HG02610 (cell line): Measurements from ENCODE around the gene LPP.

ENCODE experiments used
- ATAC-seq: cut with Tn5 transposase; IDR thresholded peaks from one replicate; pipeline ENCODE4 v1.9.1; 2021; ENCODE audit warnings: mild to moderate bottlenecking, moderate library complexity; ENCODE audit not compliant: unreplicated experiment

The LPP gene

DNA sequence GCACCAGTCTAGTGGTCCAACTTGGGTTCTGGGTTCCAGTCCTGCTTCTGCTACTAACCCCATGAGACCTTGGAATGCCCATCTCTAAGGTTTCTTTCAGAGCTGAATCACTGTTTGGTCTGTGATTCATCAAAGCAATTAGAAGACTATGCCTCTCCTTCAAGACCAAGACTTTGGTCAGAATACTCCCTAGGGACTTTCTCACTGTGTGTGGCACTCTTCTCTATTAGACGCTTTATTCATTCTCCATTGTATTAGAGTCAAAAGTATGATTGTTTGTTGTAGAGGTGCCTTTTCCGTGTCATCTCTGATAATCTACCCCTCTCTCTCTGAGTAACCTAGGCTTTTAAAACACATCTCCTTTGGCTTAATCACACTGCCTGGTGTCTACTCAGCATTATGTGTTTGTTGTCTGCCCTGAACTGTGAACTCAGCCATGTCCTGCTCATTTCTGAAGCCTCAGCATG lies 90.5 kb downstream of the LPP start:
- no peak for ATAC-seq

DNA sequence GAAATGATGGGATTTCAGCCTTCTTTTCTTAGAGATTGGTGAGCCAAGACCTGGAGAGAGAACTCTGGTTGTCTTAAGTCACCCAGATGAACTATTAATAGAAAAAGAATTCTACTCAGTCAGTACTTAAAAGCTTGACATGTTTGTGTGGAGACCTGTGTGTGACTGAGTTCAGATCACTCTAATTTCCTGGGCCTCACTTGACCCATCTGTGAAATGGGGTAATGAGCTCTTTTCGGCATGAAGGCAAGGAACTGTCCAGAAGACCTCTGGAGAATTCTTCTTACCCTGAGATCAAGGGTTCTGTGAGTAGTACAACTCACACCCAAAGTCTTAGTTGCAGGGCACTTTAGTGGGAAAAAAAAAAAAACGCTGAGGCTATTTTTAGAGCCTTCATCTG lies 92.9 kb downstream of the LPP start:
- no peak for ATAC-seq

DNA sequence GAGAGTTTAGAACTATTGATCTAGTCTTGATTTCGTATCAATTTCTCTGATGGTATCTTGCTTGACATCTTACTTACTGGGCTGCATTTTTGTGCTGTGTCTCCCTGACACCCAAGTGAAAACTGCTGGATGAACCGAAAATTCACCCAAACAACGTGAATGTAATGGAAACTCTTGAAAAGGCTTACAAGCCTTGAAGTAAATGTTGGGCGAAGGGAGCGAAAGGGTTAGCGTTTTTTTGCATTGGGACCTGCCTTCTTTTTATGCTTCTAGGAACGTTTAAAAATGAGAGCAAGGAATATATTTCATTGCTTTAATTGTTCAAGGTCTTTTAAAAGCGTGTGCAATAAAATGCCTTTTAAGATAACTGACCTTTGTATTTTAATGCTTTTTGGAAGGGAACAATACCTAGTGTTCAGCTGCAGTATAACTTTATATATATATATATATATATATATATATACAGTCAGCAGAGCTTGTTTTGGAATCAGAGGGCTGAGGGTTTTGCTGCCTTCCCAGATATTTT lies 94.1 kb downstream of the LPP start:
- ATAC-seq, result no peak

DNA sequence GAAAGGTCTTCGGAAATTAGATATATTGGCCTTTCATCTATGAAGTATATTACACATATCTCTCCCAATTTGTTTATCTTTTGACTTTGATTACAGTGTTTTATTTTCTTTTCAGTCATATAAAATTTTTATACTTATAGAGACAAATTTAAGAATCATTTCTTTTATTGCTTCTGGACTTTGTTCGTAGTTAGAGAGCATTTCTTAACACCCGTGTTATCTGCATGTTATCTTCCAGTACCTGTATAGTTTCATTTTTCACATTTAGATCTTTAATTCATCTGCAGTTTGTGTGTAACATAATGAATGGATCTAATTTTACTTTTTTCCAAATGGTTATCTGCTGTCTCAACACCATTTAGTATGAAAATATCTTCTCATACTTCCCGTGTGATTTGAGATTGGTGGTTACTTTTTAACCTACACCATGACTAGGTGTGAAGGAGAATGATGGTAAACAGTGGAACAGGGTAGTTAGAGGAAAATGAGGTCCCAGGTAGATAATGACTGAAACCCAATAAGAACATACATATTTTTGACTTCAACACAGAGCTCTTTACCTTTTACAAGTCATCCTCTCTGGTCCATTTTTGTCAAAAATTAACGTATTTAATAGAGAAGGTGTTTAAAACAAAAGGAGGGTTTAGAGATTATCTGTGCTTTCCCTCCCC lies 99.3 kb downstream of the LPP start:
- no peak for ATAC-seq

DNA sequence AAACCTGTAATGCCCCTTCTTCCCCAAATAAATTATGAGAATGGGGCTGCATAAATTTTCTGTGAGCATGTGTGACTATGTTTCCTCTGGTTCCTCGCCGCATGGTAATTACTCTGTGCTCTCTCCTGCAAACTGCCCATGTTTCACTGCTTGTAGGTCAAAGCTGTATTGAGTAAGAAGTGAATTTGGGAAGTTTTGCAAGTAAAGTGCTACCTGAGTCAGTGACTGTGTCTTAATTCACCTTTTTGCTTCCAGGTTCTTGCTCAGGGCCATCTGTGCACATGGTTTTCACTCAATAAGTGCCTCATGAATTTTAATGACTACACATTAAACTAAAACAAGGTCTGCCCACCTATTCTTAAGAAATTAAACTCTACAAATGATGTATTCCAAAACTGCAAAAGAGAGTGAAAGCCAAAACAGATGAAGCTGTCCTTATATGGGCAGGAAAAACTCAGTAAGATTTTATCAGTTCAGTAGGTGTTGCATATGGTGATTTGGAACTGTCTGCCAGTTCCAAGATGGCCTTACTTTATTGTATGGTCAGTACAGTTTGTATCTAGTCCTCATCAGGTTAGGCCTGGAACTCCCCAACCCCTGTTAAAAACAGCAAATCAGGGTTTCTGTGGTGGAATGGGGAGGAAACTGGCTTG lies 100.0 kb downstream of the LPP start:
- ATAC-seq, result no peak

DNA sequence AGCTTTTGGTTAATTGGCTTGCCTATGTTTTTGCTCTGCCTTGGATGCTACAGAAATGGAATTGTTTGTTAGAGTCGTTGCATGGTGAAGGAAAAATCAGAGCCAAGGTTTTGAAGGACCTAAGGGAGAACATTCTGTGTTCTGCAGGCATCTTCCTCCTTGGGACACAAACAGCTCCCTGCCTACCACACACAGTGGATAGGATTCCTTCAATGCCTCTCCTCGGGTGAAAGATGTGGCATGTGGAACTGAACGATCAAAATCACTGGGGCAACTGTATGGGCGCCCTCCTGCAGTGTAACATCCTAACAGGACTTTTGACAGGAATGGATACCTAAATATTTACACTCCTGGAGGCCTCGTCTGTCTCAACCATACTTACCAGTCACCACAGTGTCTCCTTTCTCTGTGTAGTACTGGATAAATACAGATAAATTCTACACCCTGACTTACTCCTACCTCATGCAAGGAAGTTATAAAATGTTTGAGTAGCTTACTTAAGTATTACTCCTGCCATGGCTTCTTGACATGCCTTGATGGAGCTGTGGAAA lies 100.6 kb downstream of the LPP start:
- ATAC-seq, result no peak

DNA sequence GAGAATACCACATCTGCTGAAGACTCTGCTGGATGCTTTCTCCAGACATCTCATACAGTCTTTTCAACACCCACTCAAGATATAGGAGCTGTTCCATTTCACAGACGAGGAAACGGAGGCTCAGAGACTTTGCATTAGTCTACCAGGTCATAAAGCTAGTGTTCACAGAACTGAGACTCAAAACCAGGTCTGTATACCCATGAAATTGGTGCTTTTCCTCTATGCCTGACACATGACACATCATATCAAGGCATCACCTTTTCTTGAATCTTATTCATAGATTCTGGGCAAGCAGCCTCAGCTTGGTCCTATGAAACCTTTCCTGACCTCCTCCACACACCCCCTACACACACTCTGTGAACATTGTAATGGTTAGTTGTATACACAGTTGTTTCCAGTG lies 101.2 kb downstream of the LPP start:
- no peak for ATAC-seq

DNA sequence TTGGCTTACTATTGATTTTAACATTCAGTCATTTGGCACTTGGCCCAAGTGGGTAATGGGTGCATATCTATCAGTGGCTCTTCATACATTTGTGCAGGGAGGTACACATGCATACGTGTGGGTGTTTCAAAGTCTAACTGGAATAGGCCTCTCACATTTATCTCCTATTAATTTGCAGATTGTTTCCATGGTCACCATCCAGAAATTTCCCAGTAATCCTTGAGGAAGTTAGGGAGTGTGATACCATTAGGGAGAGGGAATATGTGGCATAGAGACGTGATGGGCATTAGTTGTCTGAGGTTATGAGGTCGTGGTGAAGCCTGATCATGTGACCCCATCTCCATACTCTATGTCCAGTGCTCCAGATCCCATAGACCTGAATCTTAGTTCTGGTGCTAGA lies 102.8 kb downstream of the LPP start:
- ATAC-seq, result no peak

DNA sequence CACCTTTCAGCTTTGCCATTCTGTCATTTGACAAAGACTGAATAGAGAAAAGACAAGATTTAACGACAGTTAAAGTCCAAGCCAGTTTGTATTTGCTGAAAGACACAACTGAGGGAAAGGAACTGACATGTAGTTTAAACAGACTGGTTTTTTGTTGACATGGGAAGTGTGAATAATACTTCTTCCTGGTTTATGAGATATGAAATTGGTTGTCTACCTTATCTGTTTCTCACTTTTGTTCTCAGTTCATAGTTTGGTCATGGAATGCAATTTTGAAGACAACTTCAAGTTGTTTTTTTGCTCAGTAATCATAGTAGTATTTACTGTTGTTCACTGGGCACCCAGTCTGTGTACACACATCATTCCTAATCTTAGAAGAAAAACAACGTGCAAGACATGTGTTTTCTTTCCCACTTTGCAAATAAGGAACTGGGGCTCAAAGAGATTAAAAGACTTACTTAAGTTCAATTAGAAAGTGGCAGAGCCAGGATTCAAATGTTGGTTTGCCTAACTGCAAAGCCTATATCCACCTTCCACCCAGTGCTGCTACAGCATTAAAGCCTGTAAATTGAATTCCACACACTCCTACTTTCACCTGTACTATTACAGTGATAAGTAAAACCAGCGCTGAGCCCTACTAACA lies 103.5 kb downstream of the LPP start:
- ATAC-seq, result no peak

DNA sequence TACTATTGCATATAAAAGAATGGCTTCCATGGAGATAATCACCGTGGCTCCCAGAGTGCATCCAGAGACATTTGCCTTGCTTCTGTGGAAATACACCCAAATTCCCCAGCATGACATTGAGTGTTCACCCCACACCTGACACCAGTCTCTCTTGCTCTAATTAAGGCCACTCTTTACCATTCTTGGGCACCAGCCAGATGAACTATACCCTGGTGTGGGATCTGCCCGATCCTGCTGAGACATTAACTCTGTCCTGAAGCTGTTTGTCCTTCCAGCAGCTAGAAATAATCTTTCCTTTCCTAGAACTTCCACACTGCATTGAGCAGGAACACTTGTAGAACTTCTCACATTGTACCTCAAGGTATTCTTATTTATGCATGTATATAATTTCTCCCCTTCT lies 105.2 kb downstream of the LPP start:
- ATAC-seq, result no peak

DNA sequence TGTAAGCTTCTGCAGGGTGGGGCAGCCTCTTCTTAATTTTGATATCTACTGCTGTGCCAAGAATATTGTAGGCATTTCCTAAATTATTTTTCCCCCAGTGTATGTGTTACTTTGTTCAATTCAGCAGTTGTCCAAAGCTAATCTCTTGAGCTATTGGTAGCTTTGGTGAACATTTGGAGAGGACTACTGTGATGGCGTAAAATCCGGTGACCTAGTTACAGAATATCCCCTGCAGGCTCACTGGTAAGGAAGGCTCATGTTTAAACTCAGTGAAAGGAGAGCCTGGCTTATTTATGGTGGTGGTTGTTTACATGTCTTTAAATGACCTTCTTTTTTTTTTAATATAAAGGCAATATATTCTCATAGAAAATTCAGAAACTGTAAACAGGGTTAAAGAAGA lies 105.6 kb downstream of the LPP start:
- no peak for ATAC-seq

DNA sequence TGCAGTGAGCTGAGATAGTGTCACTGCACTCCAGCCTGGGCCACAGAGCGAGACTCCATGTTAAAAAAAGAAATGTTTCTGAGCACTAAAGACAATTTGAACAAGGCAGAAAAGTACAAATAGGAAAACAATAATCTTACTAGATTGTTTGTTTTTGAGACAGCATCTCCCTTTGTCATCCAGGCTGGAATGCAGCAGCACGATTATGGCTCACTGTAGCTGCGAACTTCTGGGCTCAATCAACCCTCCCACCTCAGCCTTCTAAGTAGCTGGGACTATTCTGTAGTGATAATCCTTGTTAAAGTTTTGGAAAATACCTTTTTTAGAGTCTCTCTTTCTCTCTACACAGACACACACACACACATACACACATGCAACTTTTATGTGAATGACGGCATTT lies 107.1 kb downstream of the LPP start:
- no peak for ATAC-seq

DNA sequence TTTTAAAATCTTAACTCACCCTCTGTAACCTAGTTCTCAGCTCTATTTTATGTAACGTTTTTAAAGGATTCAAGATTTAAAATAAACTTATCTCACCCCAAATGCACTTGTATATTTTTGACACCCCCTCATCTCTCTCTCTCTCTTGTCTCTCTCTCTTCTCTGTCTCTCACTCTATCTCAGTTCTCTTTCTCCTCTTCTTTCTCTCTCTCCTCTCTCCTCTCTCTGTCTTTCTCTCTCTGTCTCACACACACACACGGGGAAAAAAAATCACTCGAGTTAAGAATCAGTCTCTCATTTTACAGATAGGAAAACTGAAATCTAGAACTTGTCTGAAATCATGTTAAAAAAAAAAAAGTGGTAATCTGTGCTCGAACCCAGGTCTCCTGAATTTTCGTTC lies 108.5 kb downstream of the LPP start:
- no peak for ATAC-seq

DNA sequence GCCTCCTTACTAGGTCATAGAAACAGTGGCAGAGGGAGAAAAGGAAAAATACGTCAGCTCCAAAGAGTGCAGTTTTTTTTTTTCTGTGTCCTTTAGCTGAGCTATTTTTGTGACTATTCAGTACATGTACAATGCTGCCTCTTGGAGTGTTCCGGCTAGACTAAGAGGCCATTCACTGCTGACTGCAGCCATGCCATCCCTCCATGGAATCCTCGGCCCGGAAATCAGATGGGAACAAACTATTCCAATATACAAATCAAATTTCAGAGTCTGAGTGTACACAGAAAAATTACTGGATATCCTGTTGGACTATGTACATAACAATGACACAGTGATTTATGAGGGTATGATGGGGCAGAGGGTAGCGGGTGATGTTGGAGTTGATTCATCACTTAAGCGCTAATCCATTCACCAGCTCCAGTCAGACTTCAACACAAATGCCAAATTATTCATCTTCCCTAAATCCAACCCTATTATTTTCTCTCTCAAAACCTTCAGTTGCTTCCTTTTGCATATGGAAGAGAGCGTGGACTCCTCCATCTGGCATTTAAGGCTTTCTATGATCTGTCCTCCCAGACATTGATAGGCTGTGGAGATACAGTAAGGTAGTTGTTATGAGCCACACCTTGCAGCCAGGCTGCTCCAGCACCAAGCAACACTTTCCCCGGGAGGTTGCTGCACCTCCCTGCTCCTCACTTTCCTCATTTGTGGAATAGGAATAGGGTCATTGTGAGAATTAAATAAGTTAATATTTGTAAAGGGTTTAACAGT lies 109.1 kb downstream of the LPP start:
- ATAC-seq, result no peak

DNA sequence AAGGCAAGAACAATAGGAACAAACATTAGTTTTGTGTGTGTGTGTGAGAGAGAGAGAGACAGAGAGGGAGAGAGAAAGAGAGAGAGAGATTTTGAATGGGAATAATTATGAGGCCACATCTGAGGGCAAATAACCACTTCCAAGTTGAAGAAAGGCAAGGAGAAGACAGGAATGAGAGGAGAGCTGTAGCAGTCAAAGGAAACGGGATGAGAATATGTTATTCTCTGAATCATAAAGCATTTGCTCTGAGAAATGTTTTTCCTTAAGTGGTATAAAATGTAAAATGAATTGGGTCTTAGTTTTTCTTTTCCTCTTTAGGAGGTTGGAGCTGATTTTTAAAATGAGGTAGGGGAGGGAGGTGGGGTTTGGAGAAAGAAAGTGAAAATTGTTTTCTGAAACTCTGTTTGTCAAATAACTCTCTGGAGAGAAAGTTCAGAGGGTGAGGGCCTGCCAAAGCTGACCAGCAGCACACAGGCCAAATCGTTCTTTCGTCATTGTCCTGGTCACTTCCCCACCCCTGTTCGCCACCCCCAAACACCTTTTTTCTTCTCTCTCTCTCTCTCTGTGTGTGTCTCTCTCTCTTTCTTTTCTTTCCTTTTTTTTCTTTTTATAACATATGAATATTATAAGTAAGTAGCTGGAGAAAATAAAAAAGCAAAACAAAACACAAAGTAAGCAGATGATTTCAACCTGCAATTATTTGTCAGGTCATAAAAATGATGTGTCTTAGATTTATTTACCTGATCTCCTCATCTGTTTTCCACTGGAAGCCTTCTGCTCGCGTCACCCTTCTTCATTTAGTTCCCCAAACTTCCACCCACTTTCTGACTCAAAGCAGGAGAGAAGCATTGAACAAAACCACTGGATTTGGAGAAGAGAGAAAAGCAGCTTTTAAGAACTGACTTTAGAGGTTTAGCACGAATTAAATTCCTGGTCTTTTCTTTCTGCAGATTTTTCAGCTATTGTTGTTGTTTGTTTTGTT lies 110.6 kb downstream of the LPP start:
- ATAC-seq, result no peak

DNA sequence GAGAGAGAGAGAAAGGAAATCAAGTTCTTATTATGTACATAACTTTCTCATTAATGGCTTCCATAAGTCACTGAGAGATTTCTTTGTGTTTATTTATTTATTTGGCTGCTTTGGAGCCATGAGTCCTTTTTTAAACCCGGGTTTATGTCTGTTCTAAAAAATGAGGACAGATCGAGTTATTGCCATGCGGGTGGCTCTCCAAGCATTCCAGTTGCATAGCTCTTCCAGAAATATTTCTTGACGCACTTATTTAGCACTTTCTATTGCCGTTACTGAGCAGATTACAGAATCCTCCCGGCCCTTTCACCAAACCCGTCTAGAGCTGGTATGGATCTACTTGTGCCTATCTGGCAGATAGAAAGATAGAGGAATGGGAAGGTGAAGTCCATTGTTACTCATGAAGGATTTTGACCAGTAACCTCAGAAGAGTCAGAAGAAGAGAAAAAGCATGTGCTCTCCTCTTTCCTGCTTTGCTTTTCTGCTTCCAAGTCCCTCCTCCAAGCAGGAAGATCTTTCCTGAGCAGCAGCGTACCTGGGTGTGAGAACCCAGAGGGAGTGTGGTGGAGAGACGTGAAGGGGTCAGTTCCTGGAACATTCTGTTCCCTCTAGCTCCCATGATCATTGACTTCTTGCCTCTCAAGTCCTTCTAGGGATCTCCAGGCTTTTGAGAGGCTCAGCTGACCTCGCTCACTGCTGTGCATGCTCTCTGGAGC lies 112.8 kb downstream of the LPP start:
- no peak for ATAC-seq

DNA sequence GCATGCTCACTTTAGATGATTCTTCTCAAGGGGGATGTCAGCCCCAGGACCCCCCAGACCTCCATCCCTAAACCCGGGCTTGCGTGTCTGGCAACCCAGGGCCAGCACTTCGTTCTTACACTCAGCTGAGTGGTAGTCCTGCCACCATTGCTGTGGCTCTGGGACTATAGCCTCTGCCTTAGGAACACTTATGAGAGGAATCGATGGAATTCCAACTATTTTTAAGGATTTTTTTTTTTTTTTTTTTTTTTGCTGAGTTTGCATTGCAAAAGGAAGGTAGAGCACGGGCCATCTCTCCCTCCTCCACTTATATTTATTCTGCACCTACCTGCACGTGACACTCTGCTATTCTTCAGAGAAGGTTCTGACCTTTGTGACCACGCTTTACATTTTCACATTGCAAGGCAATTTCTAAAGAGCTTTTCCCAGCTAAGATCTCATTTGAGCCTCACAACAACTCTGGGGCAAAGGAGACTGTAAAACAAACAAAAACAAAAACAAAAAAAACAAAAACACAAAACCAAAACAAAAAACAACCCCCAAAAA lies 113.9 kb downstream of the LPP start:
- no peak for ATAC-seq

DNA sequence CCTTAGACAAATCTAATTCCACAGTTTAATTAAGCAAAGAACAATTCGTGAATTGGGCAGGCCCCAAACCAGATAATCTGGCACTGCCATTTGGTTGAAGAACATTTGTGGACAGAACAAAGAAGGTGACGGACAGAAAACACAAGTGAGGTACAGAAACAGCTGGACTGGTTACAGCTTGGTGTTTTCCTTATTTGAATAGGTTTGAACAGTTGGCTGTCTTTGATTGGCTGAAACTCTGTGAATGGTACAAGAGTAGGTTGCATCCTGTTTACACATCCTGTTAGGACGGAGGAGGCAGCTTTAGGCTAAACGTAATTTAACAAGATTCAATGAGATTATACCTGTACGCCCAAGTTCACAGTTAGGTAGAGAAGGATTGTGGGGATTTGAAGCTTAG lies 114.4 kb downstream of the LPP start:
- ATAC-seq, result no peak

DNA sequence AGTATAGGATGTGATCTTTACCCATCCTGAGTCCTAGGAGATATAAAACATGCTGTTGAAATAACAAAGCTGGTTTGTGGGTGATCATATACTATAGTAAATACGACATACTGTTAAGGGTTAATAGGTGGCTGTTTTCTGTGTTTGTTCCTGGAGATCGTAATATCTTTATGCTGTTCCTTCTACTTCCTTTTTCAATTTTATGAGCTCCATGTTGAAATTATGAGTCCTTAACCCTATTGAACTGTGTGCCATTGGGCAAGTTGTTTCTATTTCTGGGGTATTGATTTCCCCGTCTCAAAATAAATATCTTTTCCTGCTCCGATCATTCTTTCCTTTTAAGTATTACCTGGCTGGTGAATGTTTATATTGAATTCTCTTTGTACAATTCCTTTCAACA lies 115.1 kb downstream of the LPP start:
- ATAC-seq, result no peak
